AG09319 (cell line): Measurements from ENCODE around the gene SLC25A22.

Experiments
- DNase-seq: peaks from one replicate; pipeline ENCODE4 v3.0.0-alpha.2; 2010; ENCODE audit warnings: low read depth; ENCODE audit errors: extremely low read depth
- TF ChIP-seq, protein P1 (sequence below): IDR thresholded peaks from 2 replicates; pipeline ENCODE4 v1.5.1; 2011; ENCODE audit warnings: low read depth, mild to moderate bottlenecking, inconsistent platforms, low read length, moderate library complexity

SLC25A22 gene

DNA sequence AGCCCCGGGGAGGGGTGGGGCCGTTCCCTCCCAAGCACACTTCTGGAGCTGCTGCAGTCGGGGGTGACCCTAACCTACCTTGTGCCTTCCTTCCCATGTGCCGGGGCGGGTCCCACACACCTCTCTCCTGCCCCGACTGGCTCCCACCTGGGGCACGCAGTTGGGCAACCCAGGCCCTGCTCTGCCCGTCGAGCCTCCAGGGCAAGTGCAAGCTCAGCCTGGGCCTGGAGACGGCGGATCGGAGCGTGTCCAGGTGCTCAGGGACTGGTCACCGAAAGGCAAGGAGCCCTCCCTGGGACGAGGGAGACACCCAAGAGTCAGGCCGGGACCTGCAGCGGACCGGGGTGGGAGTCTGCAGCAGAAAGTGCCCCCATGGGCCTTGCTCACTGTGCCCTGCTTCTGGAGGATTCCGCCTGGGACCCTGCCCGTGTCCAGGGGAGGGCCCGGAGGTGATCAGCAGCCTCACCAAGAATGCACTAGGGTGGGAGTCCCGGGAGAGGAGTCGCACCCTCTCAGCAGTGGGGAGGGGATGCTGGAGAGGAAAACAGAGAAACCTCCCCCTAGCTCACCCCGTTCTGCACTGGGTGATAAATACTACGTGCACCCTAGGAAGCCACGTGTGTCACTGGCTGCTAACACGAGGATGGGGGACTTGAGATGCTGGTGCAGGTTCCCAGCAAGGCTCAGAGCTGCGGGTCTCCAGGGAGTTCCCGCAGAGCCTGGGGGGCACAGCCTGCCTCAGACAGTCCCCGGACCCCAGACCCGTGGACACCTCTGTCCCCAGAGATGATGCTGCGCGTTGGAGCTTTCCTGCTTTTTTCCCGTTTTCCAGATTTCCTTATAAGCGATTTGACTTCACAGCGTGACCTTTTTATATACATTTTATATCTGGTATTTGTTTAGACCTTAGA lies 15.6 kb downstream of the SLC25A22 start:
- TF ChIP-seq, protein P1, sequence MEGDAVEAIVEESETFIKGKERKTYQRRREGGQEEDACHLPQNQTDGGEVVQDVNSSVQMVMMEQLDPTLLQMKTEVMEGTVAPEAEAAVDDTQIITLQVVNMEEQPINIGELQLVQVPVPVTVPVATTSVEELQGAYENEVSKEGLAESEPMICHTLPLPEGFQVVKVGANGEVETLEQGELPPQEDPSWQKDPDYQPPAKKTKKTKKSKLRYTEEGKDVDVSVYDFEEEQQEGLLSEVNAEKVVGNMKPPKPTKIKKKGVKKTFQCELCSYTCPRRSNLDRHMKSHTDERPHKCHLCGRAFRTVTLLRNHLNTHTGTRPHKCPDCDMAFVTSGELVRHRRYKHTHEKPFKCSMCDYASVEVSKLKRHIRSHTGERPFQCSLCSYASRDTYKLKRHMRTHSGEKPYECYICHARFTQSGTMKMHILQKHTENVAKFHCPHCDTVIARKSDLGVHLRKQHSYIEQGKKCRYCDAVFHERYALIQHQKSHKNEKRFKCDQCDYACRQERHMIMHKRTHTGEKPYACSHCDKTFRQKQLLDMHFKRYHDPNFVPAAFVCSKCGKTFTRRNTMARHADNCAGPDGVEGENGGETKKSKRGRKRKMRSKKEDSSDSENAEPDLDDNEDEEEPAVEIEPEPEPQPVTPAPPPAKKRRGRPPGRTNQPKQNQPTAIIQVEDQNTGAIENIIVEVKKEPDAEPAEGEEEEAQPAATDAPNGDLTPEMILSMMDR, result no peak
- no peak for DNase-seq

DNA sequence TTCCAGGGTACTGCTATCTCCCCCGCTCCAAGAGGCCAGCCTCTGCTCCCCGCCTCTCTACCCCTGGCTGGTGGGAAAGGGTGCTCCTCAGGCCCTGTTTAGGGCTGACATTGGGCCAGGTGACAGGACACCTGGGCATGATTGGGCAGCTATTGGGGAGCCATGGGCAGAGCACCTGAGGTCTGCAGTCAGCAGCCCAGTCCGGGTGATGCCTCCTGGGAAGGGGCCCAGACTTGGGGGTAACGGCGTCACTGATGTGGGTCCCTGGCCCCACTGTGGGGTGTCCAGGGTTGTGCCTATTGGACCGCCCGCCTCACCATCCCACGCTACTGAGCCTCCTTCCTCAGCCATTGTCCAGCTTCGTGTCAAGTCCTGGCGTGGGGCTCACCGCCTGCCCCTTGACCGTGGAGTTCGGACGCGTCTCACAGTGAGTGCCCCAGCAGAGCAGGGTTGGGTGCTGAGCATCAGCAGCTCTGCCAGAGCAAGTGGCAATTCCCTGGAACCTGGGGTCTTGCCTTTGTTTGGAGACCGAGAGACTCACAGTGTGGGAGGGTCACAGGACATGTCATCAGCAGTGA lies 18.0 kb downstream of the SLC25A22 start:
- TF ChIP-seq, protein P1, result no peak
- no peak for DNase-seq

DNA sequence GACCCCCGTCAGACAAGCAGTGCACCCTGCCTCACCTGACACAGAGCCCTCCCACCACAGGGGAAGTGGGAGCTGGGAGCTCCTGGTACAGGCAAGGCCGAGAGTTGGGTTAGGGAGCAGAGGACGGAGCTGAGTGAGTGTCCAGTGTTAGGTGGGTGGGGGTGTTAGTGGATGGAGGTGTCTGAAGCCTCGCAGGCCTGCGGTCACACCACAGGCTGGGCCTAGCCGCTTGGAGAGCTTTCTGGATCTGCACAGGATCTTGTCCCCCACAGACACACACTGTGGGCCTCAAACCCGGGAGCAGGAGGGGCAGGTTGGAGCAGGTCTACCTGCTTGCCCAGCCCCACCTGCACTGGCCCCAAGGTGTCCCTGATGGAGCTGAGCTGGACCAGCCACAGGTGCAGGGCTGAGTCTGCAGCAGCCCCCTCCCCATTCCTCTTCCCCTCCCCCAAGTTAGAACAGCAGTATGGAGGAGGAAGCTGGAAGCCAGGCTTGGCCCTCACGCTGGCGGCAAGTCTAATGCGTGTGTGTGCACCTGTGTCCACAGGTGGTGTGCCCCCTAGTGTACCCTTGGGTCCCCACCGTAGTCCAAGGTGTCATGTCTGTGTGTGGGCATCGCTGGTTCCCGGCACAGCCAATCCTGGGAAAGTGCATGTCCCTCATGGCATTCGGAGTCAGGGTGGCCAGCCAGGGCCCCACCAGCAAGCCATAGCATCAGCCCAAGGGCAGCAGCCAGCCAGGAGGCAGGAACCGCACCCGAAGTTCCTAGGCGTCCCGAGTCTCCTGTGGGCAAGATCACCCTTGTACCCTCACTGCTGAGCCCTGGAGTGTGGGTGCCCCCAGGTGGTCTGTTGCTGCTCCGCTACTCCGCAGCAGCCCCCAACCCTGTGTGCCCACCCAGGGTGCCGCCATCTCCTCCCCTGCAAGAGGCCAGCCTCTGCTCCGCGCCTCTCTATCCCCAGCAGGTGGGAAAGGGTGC lies 18.8 kb downstream of the SLC25A22 start:
- no peak for DNase-seq
- TF ChIP-seq, protein P1, result no peak

DNA sequence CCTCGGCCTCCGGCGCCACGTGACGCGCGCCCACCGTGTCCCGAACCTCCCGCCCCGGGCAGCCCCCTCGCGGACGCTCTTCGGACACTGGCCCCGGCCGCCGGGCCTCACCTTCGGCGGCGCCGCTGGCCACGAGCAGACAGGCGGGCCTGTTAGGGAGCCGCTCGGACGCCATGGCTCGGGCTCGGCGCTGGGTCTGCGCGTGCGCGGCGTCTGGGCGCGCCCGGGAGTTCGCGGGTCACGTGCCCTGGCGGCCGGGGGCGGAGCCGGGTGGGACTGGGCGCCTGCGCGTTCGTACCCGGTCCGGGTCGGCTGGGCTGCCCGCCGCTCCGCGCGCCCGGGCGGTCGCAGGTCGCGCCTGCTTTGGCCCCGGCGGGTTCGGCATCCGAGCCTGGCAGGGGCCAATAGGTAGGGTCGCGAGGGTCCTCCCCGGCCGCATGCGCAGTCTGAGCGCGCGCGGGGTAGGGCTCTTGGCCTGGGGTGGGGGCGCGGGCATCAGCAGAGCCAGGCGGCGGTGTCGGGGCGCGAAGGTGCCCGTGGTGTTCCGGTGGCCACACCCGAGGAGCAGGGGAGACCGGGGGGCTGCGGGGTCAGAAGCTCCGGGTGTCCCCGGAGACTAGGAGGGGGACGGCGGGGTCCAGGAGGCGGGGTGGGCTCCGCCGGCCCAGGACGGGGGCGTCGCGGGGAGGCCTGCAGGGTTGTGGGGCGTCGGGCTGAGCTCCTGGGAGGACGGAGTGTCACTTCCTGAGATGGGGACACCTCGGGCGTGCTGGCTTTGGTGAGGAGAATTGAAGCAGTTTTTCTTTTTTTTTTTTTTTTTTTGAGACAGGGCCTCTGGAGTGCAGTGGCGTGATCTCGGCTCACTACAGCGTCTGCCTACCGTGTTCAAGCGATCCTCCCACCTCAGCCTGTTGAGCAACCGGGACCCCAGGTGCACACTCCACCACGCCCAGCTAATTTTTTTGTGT lies 20.5 kb downstream of the SLC25A22 start, which contains the start of gene GATD1:
Gene GATD1, minus strand, starts transcription at position 200 of the 968 bp plus-strand sequence. Its CDS starts 25 bp downstream, at position 175.
- TF ChIP-seq, protein P1, result no peak
- peak; percentile 62 for DNase-seq

DNA sequence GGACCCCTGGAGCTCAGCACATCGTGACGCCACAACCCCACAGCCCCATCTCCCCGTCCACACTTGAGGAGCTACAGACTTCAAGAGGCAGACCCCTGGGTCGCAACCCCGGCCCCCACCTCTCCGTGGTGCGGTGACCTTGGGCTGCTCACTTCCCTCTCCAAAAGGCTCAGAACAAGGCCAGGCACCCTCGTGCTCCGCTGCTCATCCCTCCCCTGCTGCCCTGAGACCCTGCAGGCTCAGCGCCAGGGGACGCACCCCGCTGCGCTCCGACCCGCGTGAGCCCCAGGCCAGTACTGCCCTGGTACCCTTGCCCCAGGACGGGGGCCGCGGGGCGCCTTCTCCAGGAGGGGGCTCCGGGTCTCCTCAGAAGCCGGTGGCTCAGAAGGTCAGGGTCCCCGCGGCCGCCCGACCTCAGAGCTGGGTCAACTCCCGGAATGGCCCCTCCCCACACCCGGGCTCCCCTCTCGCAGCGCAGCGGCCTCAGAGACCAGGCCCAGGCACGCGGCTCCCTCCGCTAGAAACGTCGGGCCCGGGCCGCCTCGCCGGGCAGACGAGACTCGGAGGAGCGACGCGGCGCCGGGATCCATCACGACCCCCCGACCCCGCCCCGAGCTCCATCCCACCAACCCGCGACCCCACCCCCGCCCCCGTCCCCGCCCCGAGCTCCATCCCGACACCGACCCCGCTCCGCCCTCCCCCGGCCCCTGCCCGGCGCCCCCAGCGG lies 21.4 kb downstream of the SLC25A22 start:
- DNase-seq, result no peak
- TF ChIP-seq, protein P1, result no peak

DNA sequence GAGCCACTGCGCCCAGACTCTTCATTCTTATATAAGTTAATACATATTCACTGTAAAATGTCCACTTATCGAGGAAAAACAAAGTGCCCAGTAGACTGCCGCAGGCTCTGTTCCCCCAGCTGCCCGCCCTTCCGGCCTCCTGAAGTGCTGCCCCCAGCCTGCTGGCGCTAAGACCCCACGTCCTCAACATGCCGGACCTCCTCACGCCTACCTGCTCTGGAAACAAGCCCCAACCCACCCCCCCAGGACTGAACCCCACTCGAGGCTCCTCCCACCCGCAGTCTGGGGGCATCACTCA lies 21.9 kb downstream of the SLC25A22 start:
- TF ChIP-seq, protein P1, result no peak
- DNase-seq, result no peak
